GM21526 (cell line): ENCODE data around the gene DSCAML1.
"Not testable (repeated sequence)": the region's sequence is repeated elsewhere in the genome, so short reads cannot be mapped to it uniquely, and the experiment has no call there.

Experiments
- ATAC-seq: cut with Tn5 transposase; IDR thresholded peaks from one replicate; pipeline ENCODE4 v1.9.1; 2021; ENCODE audit warnings: moderate library complexity; ENCODE audit not compliant: unreplicated experiment, low FRiP score

DSCAML1 gene

GRCh38 chr11:117766026-117766425, 31.0 kb downstream of the DSCAML1 start:
- ATAC-seq = no peak

- no peak for ATAC-seq
These were observed 31.9 kb downstream of the DSCAML1 start for GRCh38 chr11:117765068-117765467.

- not testable (repeated sequence) for ATAC-seq
These were observed 33.6 kb downstream of the DSCAML1 start for GRCh38 chr11:117763465-117763864.

GRCh38 chr11:117761993-117762392, 35.0 kb downstream of the DSCAML1 start:
- no peak for ATAC-seq

GRCh38 chr11:117759305-117759704, 37.7 kb downstream of the DSCAML1 start:
- no peak for ATAC-seq

GRCh38 chr11:117754030-117754429, 43.0 kb downstream of the DSCAML1 start:
- ATAC-seq = no peak

GRCh38 chr11:117752721-117753237, 44.2 kb downstream of the DSCAML1 start:
- ATAC-seq = no peak

GRCh38 chr11:117752071-117752470, 44.9 kb downstream of the DSCAML1 start:
- ATAC-seq = no peak

- no peak for ATAC-seq
These were observed 45.9 kb downstream of the DSCAML1 start for GRCh38 chr11:117750916-117751662.

- no peak for ATAC-seq
These were observed 46.7 kb downstream of the DSCAML1 start for GRCh38 chr11:117750357-117750756.

- no peak for ATAC-seq
These were observed 47.5 kb downstream of the DSCAML1 start for GRCh38 chr11:117749541-117749910.

GRCh38 chr11:117748771-117749540, 48.1 kb downstream of the DSCAML1 start:
- ATAC-seq = no peak

- no peak for ATAC-seq
These were observed 49.1 kb downstream of the DSCAML1 start for GRCh38 chr11:117747892-117748291.

- no peak for ATAC-seq
These were observed 51.7 kb downstream of the DSCAML1 start for GRCh38 chr11:117745346-117745745.

- no peak for ATAC-seq
These were observed 52.4 kb downstream of the DSCAML1 start for GRCh38 chr11:117744471-117745150.

GRCh38 chr11:117743121-117743815, 53.7 kb downstream of the DSCAML1 start:
- ATAC-seq = no peak

GRCh38 chr11:117738246-117738957, 58.6 kb downstream of the DSCAML1 start:
- no peak for ATAC-seq

GRCh38 chr11:117735350-117735977, 61.6 kb downstream of the DSCAML1 start:
- no peak for ATAC-seq

- no peak for ATAC-seq
These were observed 62.4 kb downstream of the DSCAML1 start for GRCh38 chr11:117734601-117735024.
